Stimulated activated CD4-positive, alpha-beta T cell treated with anti-CD3 and anti-CD28 coated beads, TNF-alpha, amount 100 ng/mL, for 24 hours (primary cell): ENCODE data around the gene ST3GAL5.
A peak's percentile ranks its signal among the peaks of the same experiment; 100 is the strongest.
"Not testable (repeated sequence)": the region's sequence is repeated elsewhere in the genome, so short reads cannot be mapped to it uniquely, and the experiment has no call there.

ENCODE experiments used
- DNase-seq, 3 experiments: peaks; one replicate each; pipeline ENCODE4 v3.0.0-alpha.2; 2020; ENCODE audit warnings: low read depth in 3 of 3

The ST3GAL5 gene

DNA sequence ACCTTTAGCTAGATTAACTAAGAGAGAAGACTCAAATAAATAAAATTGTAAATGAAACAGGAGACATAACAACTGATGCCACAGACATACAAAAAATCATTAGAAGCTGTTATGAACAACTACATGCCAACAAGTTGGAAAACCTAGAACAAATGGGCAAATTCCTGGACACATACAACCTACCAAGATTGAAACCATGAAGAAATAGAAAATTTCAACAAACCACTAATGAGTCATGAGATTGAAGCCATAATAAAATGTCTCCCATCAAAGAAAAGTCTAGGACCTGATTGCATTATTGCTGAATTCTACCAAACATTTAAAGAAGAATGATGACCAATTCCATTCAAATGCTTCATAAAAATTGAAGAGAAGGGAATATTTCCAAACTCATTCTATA, 54.3 kb downstream of the ST3GAL5 start:
- no peak for DNase-seq

DNA sequence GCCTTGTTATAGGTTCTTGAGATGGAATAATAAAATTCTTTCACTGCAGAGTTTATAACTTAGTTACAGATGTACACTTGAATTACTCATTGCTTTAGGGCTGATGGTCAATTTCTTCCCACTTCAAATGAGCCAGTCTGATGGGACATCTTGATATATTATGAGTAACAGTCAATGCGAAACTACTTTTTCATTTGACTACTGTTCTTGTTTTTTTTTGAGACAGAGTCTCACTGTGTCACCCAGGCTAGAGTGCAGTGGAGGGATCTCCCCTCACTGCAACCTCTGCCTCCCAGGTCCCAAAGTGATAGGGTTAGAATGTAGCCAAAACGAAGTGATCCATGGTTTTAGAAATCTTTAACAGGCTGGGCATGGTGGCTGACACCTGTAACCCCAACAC, 57.1 kb downstream of the ST3GAL5 start:
- DNase-seq, result no peak

DNA sequence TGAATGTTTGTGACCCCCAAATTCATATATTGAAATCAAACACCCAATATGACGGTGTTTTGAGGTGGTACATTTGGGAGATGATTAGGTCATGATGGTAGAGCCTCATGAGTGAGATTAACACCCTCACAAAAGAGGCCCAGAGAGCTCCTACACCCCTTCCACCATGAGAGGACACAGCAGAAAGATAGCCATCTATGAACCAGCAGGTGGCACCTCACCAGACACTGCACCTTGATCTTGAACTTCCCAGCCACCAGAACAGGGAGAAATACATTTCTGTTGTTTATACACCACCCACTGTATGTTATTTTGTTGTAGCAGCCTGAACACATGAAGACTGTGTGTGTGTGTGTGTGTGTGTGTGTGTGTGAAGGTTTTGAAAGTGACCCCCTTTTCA, 58.1 kb downstream of the ST3GAL5 start:
- DNase-seq, result no peak

DNA sequence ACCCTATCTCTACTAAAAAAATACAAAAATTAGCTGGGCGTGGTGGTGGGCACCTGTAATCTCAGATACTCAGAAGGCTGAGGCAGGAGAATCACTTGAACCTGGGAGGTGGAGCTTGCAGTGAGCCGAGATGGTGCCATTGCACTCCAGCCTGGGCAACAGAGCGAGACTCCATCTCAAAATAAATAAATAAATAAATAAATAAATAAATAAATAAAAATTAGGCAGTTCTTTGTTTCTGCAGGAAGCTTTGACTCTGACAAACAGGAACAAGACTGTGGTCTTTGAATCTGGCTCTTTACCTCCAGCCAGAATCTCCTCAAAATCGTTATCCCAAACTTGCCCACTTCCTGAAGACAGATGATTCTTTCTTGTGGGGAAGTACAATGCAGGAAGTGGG, 59.4 kb downstream of the ST3GAL5 start:
- DNase-seq, result not testable (repeated sequence)

DNA sequence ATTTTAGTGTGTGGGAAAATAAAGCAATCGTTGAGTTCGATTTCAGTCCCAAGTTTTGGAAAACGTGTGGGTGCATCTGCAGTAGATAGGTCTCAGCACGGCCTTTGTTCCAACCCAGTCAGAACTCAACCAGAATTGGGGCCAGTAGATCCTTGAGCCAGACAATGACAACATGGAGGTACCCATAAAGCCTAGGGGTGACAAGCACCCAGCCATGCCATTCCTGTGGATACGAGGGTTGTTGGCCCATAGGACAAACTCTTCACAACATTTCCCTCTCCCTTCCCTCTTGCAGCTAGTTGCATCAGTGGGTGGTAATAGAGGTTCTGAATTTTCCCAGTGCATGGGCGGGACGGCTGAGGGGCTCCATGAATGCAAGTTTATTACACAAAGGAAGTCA, 60.1 kb downstream of the ST3GAL5 start:
- DNase-seq, result no peak

DNA sequence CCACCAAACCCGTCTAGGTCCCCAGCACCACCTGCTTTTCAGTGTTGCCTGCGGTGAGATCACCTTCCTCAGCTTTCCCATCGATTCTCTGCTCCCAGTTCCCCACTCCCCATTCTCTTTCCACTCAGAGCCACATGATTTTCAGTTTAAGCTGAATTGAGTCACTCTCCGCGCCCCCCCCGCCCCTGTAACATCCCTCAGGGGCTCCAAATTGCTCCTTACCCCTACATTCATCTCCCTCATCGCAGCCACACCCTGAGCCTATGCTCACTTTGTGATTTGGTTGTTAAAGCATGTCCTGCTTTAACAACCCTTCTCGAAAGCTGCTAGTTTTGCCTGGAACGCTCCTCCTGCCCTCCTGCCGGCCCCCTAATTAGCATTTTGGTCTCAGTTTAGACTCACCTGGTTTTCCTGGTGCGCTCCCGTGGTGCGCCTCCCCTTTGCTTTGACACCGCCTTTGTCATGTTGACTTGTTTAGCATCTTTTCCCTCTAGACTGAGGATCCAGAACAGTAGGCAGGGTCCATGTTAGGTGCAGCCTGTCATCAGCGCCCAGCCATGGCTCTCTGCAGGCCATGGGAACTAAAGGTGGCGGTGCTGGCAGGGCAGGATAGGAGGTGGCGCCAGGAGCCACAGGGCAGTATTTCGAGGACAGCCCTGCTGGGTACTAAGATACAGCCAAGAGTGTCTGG, 60.8 kb downstream of the ST3GAL5 start:
- DNase-seq, result no peak

DNA sequence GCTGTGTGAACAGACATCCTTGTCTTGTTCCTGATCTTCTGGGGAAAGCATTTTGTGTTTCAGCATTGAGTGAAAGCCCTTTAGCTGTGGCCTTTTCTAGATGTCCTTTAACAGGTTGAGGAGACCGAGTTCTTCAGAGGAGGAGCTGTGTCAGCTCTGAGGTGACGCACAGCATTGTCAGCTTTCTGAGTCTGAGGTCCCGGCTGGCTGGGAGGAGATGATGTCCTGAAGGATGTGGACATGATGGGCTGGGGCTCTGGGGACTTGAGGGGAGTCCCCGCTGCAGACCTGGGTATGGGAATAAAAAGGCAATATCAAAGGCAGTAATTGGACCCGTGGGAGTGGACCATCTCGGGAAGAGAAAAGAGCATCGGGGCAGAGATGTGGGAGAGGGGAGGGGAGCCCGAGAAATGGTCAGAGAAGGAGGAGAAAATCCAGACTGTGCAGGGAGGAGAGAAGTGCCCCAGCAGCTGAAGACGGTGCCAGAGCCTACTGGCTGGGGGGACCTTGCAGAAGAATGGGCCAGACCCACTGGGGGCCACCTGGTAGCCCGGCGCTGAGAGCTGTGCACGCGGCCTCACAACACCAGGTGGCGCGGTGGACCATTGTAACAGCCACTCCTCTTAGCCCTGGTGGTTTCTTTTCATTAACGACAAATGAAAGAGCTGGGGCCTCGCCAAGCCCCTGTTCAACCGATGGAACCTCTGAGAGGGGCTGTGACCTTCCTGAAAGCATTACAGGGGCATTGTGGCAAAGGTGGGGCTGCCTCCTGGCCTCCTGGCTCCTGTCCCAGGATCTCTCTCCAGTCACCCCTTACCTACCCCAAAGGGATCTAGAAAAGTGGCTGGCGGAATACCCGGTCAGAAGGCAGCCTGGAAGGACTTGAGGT, 61.6 kb downstream of the ST3GAL5 start:
- DNase-seq, result peak; percentile 53 to 76 (median 72)

DNA sequence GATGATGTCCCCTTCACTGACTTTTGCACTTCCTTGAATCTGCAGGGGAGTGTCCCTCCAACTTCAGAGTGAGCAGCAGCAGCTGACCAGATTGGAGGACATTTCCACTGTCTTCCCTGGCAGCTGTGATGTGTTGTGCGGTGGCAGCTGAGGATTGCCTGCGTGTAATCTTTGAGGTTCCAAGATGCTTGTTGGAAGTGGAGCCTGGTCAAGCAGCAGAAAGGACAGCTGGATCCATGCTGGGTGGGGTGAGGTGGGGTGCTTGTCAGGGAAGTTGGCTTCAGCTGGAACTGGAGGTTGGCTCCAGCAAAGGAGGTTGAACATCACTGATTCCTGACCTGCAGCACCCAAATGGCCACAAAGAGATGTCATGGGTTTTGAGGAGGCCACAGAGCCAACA, 64.8 kb downstream of the ST3GAL5 start:
- no peak for DNase-seq

DNA sequence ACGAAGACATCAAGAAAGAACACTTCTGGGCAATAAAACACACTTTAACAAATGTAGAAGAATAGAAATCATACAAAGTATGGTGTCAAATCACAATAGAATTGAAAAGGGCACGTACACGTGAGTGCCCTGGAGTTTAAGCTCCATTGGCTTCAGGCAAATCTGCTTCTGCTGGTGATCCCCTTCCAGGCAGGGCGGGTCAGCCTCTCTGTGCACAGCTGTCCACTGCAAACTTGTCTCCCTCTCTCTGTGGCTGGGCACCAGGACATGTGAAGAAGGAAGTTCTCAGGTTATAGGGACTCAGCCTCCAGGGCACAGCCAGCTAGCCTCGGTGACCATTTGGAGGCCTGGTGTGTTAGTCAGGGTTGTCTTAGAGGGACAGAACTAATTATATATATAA, 66.0 kb downstream of the ST3GAL5 start:
- DNase-seq, result no peak

DNA sequence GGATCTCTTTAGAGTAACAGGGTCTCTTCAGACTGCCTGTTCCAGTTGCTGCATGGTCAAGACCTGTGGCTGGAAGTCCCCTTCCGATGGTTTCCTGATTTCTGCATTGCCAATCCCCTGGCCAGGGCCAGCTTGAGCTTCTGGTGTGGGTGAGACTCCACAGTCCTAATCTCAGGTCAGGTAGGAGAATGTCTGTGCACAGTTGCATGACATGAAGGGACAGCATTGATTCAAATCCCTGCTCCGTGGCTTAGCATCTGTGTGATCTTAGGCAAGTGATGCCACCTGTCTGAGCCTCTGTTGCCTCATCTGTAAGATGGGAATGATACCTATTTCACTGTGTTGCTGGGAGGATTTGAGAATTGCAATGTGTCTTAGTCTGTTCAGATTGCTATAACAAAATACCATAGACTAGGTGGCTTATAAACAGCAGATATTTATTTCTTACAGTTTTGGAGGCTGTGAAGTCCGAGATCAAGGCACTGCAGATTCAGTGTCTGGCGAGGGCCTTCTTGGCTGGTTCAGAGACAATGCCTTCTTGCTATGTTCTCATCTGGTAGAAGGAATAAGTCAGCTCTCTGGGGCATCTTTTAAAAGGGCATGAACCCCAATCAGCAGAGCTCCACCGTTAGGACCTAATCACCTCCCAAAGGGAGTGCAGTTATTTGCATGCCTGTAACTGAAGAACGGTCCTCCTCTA, 68.8 kb downstream of the ST3GAL5 start:
- no peak for DNase-seq

DNA sequence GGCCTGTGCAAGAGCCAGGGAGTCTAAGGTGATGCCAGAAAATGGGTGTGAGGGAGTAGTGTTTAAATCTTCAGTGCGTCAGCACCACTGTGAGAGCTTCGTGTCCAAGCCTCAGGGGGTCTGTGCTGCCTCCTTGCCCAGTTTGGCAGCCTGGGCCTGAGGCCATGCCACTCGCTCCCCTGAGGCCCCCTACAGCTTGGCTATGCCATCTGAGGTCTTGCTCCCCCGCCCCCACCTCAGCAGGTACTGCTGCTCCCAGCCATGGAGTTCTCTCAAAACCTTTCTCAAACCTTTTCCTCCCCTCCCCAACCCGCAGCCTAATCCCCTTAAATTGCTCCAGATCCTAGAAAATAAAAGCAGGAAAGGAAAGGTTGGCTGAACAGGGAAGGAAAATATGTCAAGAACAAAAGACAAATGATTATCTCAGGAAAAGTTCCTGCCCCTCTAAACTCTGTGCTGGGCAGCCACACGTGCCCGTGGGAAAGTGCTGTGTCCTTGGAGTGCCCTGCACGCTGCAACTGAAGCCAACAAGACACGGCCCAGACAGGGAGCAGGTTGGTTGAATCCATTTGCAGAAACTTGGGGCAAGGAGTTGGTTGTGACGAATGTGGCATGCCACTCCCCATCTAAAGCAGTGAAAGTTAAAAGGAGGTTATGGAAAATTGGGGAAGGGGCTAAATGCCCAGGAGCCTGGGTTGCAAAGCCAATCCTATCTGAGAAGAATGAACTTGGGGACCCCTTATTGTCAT, 73.8 kb downstream of the ST3GAL5 start:
- DNase-seq, result no peak

DNA sequence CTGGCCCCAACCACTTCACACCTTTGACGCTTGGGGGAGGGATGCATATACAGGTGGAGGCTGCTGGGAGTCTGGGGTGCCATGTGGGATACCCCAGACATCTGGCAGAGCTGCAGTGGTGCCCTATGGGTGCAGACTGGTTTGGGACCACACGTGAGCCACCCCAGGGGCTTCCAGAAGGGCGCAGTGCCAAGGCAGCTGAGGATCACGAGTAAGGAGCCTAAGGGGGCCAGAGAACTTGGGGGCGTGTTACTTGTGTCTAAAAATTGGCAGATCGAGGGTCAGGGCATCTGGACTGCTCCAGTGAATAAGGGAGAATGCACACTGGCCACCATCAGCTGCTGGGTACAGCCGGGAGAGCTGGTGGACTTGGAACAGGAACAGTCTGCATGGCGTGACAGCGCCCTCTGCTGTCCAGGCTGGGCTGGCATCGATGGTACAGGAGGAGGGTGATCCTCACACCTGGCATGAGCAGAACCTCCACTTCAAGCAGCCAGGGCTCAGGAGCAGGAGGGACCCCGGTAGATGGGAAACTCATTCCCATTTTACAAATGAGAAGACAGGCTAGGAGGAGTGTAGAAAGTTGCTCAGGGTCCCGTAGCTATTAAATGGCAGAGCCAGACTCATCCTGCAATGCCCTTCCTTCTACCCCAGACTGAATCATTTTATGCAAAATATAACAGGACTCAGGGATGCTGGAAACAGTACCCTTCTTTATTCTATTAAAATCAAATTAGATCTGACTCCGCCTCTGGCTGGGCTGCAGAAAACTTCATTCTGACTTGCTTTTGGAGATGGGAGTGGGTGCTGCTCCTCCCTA, 74.6 kb downstream of the ST3GAL5 start:
- DNase-seq, result peak; percentile 63 to 83 (median 67)

DNA sequence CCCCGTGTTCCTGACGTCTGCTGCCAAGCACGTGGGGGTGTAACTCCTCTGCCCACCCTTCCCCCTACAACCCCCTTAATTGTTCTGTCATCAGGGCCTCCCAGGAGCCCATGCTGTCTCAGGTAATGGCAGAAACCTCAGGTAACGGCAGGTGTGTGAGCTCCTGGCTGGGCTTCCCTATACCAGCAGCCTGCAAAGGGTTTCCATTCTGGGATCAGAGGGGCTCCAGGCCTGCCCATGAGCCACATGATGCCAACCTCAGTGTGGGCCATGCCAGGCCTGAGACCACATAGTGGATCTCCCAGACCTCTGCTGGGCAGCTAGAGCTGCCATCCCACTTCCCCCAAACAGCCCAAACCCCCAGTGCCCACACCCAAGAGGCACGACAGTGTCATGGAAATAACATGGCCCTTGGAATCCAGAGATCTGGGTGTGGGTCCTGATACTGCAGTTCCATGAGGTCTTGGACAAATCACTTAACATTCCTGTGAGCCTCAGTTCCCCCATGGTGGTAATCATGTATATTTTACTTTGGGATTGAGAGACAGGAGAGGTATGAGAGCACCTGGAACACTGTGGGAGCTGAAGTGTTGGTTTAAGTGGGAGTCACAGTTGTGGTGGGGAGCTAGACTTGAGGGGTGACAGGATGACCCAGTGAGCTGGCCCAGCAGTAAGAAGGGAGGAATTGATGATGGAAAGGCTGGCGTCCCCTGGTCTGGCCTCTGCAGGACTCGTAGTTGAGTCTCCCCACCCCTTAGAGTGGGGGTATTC, 75.4 kb downstream of the ST3GAL5 start:
- no peak for DNase-seq

DNA sequence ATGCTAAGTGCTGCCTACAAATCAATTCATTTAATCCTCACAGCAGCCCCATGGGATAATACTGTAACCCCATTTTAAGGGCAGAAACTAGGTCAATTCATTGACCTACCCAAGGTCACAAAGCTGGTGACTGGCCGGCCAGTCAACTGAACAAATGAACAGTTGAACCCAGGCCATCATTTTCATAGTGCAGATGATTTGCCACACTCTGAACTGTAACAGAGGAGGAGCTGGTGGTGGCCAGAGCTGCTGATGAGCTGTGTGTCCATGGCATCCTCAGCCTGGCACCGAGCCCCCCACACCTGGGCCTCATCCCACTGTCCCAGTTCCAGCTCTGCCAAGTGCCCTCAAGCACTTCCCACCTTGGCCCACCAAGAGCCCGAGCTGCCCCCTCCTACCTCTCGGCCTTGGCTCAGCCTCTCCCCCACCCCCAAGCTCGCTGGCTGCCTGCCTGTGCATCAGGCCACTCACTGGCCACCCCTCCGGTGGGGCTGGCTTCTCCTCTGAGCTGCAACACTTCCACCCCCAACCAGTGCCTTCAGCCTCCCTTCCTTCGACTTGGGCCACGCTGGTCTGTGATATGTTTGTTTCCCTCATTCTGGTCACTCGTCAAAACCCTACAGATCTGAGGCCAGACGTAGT, 76.6 kb downstream of the ST3GAL5 start:
- DNase-seq, result no peak

DNA sequence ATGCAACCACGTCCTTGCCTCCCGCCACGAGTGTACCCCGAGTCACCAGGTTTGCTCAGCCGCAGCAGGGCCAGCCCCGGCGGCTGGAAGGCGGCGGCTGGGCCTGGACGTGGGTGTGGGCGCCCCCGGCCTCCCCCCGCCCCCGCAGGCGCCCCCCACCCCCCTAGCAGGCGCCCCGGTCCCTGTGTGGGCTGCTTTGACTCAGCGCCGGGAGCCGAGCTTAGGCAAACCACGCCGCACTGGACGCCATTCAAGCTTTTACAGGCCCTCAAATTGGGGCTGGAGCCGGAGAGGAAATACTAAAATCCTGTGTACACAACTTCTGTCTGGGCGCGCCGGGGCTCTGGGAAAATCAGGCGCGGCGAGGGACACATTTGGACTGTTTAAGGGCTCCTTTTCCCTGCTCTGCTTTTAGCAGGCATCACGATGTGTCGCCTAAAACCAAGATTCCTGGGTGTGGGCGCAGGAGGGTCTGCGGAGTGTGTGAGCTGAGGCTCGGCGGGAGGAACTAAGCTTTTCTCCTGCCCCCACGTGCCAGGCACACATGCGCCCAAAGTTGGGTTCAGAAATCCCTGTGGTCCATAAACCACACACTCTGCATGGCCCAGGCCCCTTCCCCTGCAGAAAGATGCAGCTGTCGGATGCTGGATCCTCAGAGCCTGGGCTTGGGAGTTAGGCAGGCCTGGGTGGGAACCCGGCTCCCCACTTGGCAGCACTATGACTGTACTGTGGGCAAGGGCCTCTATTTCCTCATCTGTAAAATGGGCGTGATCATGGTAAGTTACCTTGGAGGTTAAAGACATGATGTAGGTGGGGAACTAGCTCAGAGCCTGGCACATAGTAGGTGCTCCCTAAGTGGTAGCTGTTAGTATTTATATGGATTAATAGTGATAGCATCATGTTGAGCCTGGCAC, 77.4 kb downstream of the ST3GAL5 start:
- no peak for DNase-seq

DNA sequence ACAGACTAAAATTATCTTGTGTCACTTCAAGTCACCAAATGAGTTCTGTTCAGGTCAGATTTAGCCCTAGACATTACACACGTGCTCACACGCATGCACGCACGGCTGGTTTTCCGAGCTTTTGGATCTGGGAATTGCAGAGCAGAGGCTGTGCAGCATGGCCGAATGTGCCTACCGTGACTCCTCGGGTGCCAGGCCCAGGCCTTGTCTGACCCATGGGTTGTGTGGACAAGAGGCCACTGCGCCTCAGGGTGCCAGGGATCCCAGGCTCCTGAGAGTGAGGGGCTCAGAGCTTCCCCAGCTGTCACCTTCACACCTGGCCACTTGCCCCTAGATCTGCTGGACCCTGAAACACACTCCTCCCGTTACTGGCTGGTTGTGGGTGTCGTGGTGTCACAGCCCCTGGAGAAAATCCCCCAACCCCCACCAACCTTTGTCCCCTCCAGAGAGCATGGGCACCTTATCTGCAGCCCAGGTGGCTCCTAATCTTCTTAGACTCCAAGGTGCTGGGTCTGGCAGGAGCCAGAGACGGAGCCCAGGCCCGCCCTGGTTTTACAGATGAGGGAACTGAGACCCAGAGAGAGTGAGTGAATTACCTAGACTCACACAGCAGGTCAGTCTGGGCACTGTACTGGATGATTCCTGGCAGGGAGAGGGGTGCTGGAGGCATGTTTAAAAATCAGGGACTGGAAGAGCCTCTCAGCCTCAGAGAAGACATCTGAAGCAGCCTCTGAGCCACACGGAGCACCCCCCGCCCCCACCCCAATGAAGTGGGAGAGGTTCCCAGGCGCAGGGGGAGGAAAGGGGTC, 78.2 kb downstream of the ST3GAL5 start:
- no peak for DNase-seq

DNA sequence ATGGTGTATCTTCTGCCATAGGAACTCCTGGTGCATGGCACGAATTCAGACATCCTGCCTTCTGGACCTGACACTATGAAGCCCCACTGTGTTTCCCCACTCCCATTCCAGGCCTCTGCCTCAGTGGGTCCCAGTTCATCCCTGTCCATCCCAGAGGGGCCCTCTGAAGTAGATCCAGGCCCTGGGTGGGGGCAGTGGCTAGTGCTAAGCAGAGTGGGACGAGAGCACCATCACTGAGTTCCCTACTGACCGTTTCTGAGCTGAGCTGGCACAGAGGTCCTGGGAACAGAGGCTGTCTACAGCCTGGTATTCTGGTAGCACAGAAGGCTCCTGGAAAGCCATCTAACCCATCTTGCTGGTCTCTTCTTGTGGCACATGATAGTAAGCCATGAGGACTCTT, 81.0 kb downstream of the ST3GAL5 start:
- no peak for DNase-seq
